WI38 (cell line): ENCODE data around the gene TOMM6.

ENCODE experiments used
- H3K4me3 ChIP-seq: 2 replicates; pipeline ENCODE4 v1.5.1; 2011; ENCODE audit warnings: low read depth, mild to moderate bottlenecking, control low read depth, low read length
- CTCF ChIP-seq: IDR thresholded peaks from 2 replicates; pipeline ENCODE4 v1.5.1; 2012; ENCODE audit warnings: low read depth, mild to moderate bottlenecking, control low read depth, low read length

TOMM6 gene

DNA sequence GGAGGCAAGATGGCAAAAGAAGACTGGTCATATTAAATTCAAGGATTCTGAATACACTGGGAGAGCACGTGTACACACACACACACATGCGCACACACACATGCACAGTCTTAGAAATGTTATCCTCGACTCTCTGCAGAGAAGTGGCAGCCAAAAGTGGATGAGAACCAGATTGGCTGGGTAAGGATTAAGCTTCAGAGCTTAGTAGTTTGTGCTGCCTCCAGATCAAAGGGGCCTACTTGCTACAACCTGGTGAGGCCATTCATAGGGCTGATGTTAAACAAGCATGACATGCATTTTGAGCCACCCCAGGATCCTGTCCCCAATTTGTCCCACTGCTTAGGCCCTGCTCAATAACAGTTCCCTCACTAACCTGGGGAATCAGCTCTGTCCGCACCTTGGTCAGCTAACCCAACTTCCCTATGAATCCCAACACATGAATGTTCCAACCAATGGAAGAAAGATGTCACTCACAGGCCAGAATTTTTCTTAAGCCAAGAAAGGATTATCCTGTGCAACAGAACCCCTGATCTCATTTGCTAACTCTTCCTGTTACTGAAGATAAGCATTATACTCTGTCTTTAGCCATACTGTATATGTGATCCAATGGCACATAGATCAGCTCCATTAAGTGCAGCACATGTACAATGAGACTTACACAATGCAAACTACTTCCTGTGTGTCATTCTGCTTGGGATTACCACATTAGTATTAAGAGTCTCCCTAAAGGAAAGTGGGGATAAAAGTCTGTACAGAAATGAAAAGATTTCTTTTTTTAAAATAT is 31.0 kb downstream of the TOMM6 start:
- H3K4me3 ChIP-seq = no peak overlapping the region
- TF ChIP-seq CTCF = no peak

DNA sequence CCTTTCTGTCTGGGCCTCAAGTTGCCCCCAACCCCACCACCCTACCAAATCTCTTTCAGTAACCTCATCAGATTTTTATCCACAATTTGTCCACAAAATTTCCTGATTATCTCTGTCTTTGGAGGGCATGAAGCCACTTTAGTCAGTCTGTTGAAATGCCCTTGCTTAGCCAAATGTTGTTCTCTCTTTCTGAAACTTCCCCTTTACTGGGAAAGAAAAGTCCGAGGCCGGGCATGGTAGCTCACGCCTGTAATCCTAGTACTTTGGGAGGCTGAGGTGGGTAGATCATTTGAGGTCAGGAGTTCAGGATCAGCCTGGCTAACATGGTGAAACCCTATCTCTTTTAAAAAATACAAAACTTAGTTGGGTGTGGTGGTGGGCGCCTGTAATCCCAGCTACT is 33.8 kb downstream of the TOMM6 start:
- TF ChIP-seq CTCF = no peak
- no peak overlapping the region for H3K4me3 ChIP-seq

DNA sequence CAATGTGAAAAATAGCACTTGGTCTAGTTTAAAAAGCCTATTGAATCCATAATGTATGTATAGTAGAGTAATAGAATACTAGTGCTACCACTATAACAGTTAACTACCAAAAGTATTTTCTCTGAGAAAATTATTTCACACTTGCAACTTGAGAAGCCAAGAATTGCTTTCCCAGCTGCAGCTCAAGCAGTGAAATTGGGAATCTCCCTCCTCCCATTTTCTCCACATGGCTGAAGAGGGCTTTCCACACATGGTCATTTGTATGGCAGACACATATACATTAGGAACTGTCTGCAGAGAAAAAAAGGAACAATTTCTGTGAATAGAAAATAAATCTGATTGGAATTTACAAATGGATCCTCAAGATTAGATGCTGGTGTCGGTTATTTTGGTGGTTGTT is 34.5 kb downstream of the TOMM6 start:
- H3K4me3 ChIP-seq = no peak overlapping the region
- TF ChIP-seq CTCF = no peak

DNA sequence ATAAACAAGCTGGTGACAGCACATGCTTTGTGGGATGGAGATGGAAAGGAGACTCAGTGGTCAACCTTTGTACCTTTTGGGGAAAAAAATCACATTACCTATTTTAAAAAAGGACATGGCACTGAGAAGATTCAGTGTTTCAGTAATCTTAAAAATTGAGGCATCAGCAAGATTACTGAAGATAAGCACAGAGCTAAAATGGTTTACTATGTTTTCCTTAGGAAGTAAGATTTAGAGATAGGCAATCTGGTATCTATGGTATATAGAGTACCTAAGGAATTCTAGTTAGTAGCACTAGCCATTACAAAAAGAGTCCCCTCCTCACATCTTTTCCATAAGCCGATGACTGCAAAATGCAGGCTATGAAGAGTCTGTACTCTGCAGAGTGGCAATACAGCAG is 35.7 kb downstream of the TOMM6 start:
- no peak overlapping the region for H3K4me3 ChIP-seq
- TF ChIP-seq CTCF = no peak

DNA sequence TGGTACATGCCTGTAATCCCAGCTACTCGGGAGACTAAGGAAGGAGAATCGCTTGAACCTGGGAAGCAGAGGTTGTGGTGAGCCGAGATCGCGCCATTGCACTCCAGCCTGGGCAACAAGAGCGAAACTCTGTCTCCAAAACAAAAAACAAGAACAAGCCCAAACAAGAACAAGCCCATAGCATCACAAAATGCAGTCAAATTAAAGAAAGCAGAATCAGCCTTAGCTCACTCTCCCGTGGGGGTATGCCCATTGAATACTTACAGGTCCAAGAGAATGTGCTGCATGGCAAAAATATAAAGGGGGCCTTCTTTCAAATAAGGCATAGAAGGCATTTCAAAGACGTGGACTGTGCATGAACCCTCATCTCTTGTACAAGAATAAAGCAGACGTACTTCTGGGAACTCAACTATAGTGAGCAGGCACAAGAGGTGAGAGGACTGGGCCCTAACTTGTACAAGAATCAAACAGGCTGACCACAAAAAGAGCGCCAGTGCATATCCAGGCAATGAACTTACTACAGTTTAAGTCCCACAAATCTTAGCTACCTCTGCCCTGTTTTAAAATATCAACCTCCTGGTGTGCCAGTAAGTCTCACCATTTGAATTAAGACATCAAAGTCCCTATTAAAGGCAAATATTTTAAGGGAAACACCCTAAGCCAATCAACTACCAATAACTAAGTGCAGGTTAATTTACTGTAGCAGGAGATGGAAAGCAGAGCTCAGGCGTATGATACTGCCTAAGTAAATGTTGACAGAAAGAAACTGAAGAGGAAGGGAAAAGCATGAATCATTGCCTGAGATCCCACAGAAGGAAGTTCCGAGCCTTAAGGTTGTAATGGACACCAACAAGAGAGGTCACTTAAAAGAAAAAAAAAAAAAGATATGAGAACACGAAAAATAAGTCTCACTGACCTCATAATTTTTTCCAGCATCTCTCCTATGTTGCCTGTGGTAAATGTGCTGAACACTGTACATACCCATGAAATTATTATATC is 37.4 kb downstream of the TOMM6 start:
- no peak for TF ChIP-seq CTCF
- no peak overlapping the region for H3K4me3 ChIP-seq

- TF ChIP-seq CTCF = no peak
Measured at GRCh38 chr6:41826343-41827022, 39.0 kb downstream of the TOMM6 start.

More at GRCh38 chr6:41826343-41827022, 39.0 kb downstream of the TOMM6 start:
- no peak overlapping the region for H3K4me3 ChIP-seq
